Psoas muscle (tissue), 8 donors: ENCODE measurements around the gene ACD. TPM values are rescaled to one million over a fixed set of nuclear protein-coding genes. Genes with fewer than 3 reads are reported as not detected.

Experiments
- ATAC-seq, 4 donors: fragments of 200-7000 bp; cut with Tn5 transposase; one replicate each; pipeline ENCODE4 v1.9.1; 2020; ENCODE audit warnings: moderate library complexity in 3 of 4, mild to moderate bottlenecking in 2 of 4
- DNase-seq, 2 donors: peaks; one replicate each; pipeline ENCODE4 v3.0.0-alpha.2; 2020
- H3K27ac ChIP-seq: fragments of 200-600 bp; one replicate; pipeline ENCODE4 v1.8.0; 2022
- H3K27me3 ChIP-seq, 3 donors: fragments of 200-600 bp in 1 of 3; one replicate each; pipeline versions ENCODE4 v1.6.1 to v1.8.0; 2013 to 2022; ENCODE audit warnings: low read length in 2 of 3, mild to moderate bottlenecking in 2 of 3, moderate library complexity in 1 of 3; ENCODE audit not compliant: insufficient read depth in 3 of 3
- H3K36me3 ChIP-seq, 2 donors: fragments of 200-600 bp in 1 of 2; one replicate each; pipeline versions ENCODE4 v1.6.1 to v1.8.0; 2013 to 2022; ENCODE audit warnings: low read depth in 1 of 2, mild to moderate bottlenecking in 1 of 2, moderate library complexity in 1 of 2; ENCODE audit not compliant: insufficient read depth in 1 of 2
- H3K4me1 ChIP-seq: fragments of 200-600 bp; one replicate; pipeline ENCODE4 v1.8.0; 2022
- H3K4me3 ChIP-seq: fragments of 200-600 bp; one replicate; pipeline ENCODE4 v1.8.0; 2022; ENCODE audit warnings: mild to moderate bottlenecking
- H3K9me3 ChIP-seq: fragments of 200-600 bp; one replicate; pipeline ENCODE4 v1.8.0; 2022
- WGBS, 3 donors: extraction: QIAGEN DNeasy Blood & Tissue Kit; methylation state at CpG; one replicate each; pipeline versions ENCODE4 v1.1.6 to v1.1.7; 2013; 5-methylcytosine and 5-hydroxymethylcytosine counted together
- intact Hi-C, 2 donors: fragments of 100-400 bp; cut with DNase I; formaldehyde crosslinking; loops; one replicate each; pipeline versions ENCODE4 v1.11.0 to v1.14.2; 2022
- polyA plus RNA-seq, 3 donors: library from polyadenylated mRNA; stranded (reverse); fragments of 200-250 nt; gene quantifications; one replicate each; pipeline ENCODE4 v1.2.3, GENCODE V29; 2013
- total RNA-seq, 4 donors: library from RNA; stranded (reverse); fragmentation: NEBNext Ultra II Directional in 2 of 4; extraction: Animal tissue kit (Norgen Biotek cat#: 25700) in 2 of 4; gene quantifications; one replicate each; pipeline versions ENCODE4 v1.2.1 to v1.2.4, GENCODE V29; 2021 to 2023
- TF ChIP-seq, protein P1 (sequence below): fragments of 200-600 bp; IDR thresholded peaks from one replicate; pipeline ENCODE4 v1.8.0; 2022; ENCODE audit warnings: antibody characterized with exemption
- donor health status: healthy with polysubstance abuse.
- donor health status: DM: no; HTN: no; CAD: no; lungs with moderate emphysema.
- donor health status: Bipolar disorder and iron deficiency.
- donor health status: healthy.
- donor health status: DM: yes; HTN: yes; CAD: no.
- donor health status: DM: no; HTN: no; CAD: no.
- donor health status: DM: no; HTN: no; CAD: no.
- donor health status: DM: yes; HTN: yes; CAD: no.

The ACD gene
- total and polyA plus RNA-seq, 7 donors: 4.9 to 16.7 (median 8.9) TPM

DNA sequence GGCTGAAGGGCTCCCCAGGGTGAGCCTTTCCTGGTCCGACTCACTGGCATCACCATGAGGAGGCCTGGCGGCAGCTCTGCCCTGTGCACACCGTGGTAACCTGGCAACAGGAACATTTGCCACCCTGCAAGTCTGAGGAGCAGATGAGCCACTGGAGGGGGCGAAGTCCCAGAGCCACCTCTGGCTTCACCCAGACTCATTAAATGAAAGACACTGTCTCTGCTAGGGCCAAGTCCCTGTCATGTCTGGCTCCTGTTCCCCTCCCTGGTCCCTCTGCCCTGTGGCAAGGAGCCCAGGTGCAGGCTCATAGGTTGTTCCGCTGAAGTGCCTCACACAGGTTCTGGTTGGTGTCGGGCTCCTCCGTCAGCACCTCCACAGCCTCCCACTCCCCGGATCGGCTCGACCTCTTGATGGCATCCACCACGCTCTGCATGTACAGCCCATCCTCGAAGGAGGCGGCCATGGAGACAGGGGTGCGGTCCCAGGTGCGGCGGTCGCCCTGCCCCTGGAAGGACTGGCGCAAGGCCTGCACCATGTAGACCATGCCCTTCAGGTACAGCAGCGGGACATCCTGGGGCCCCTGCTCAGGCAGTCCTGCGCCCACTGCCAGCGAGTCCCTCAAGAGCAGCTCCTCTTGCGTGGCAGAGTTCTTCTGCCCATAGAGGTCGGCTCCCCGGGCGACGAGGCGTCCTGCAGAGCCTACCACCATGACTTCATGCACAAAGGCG, 15.0 kb upstream of the ACD start:
- TF ChIP-seq, protein P1, sequence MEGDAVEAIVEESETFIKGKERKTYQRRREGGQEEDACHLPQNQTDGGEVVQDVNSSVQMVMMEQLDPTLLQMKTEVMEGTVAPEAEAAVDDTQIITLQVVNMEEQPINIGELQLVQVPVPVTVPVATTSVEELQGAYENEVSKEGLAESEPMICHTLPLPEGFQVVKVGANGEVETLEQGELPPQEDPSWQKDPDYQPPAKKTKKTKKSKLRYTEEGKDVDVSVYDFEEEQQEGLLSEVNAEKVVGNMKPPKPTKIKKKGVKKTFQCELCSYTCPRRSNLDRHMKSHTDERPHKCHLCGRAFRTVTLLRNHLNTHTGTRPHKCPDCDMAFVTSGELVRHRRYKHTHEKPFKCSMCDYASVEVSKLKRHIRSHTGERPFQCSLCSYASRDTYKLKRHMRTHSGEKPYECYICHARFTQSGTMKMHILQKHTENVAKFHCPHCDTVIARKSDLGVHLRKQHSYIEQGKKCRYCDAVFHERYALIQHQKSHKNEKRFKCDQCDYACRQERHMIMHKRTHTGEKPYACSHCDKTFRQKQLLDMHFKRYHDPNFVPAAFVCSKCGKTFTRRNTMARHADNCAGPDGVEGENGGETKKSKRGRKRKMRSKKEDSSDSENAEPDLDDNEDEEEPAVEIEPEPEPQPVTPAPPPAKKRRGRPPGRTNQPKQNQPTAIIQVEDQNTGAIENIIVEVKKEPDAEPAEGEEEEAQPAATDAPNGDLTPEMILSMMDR: no peak
- Histone ChIP-seq H3K4me1 (peaks cover 14% of the 10 kb centered on the region), H3K27me3 (no peaks in the 10 kb centered on the region), H3K27ac (no peak overlapping the region), H3K36me3 (peaks cover 0 to 9% of the 10 kb centered on the region in 2 donors), H3K4me3 (no peak overlapping the region), H3K9me3 (no peaks in the 10 kb centered on the region)
- intact Hi-C loops: loop anchor here (5.0 to 10.0 kb wide), 5 partner anchors 42 to 370 kb away; partner anchors contain the start of genes RANBP10 (in 2 of the 2), TSNAXIP1 (in 2 of the 2), DDX28 (in 1 of the 2) and DUS2 (in 1 of the 2)
- 93 to 96% (median 95%) methylated on average over 28 of the region's 28 CpGs for WGBS, 3 donors
- DNase-seq (no peak), ATAC-seq (peak in 1 of 4 donors; percentile 12)

DNA sequence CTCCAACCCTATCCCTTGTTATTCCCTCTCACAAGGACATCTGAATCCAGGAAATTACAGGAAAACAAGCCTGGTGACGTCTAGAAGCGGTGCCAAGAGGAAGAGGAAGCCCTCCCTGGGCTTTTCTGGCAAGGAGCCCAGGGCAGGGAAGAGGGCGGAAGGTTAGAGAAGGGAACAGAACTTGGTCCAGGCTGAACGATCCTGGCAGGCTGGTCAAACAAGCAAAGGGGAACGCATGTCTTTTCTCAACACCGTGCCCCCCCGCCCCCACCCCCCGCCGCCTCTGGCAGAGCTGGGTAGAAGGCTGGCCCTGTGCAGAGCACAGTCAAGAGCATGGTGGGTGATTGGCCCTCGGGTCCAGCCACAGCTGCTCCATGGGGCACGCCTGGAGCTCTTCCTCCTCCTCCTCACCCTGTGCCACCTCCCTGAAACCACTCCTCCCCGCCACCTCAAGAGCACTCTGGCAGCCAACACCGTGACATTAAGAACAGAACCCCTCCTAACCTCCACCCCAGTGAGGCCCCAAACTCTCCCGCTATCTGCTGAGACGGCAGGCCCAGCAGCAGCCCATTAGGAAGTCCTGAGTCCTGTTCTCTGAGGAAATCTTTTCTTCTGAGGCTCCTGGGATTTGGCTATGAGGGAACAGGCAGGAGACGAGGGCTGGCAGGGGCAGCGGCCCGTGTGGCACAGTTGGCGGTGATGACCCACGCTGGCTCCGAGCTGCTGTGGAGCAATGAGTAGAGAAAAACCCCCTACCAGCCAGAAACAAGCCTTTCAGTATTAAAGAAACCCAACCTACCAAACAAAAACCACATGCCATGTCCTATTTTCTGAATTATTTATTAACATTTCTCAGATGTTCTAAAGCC, 13.9 kb upstream of the ACD start:
- H3K27ac ChIP-seq: peak overlapping the region; percentile 69
- H3K27me3 ChIP-seq: no peaks in the 10 kb centered on the region
- H3K36me3 ChIP-seq: peaks cover 0 to 7% of the 10 kb centered on the region in 2 donors
- DNase-seq (peak; percentile 71 to 78), ATAC-seq (peak; percentile 20 to 47 (median 40))
- no peaks in the 10 kb centered on the region for H3K9me3 ChIP-seq
- 29 to 46% (median 39%) methylated on average over 20 to 21 of the region's 21 CpGs for WGBS, 3 donors
- TF ChIP-seq, protein P1: no peak
- H3K4me3 ChIP-seq: no peak overlapping the region
- H3K4me1 ChIP-seq: peaks cover 14% of the 10 kb centered on the region
- intact Hi-C loops: loop anchor here (2.0 to 10.0 kb wide), 6 partner anchors 43 to 371 kb away; partner anchors contain the start of genes RANBP10 (in 2 of the 2), TSNAXIP1 (in 2 of the 2), DDX28 (in 1 of the 2) and DUS2 (in 1 of the 2)

DNA sequence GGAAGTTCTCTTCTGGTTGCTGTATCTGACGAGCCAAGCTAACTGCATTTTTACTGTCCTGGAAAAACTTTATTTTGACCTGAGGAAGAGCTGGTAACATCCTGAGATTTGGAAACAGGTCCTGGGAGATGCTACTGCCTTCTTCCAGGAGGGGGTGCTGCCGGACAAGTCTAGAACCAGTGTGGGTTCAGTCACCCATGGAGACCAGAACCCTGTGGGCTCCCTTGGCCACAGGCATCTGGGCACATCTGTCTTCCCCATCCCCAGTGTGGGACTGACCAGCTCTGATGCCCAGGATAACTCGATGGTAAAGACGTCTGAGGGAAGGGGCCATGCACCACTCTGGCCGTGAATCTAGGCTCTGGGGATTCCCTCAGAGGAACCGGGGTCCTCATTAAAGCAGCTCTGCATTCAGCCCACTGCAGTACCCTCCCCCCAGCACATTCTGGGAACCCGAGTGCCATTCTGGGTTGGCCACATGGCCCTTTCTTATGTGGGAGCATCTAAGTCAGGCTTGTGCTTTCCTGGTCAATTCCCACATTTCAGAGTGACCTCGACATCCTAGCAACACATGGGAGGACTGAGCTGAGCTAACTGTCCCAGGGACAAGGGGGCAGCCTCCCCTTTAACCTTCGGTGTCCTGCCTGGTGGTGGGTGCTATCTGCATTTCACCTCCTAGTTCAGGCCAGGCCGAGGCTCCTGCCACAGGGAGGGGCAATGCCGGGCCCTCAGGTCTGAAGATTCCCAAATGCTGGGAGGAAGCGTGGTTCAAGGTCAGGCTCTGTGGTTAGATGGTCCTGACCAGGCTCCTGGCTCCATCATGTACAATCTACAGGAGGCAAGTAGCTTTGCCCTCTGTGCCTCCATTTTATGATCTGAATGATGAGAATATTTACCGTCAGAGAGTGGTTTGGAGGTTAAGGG, 12.9 kb upstream of the ACD start:
- TF ChIP-seq, protein P1: peak; percentile 71
- Histone ChIP-seq H3K9me3 (no peaks in the 10 kb centered on the region), H3K4me1 (peaks cover 14% of the 10 kb centered on the region), H3K36me3 (peaks cover 0 to 7% of the 10 kb centered on the region in 2 donors), H3K27me3 (no peaks in the 10 kb centered on the region), H3K4me3 (no peak overlapping the region), H3K27ac (peak overlapping the region; percentile 69)
- 42 to 51% (median 48%) methylated on average over 13 of the region's 13 CpGs for WGBS, 3 donors
- peak; percentile 49 to 65 (median 55) for ATAC-seq
- DNase-seq: peak; percentile 72 to 82
- intact Hi-C loops: loop anchor here (2.0 to 10.0 kb wide), 6 partner anchors 44 to 372 kb away; partner anchors contain the start of genes RANBP10 (in 2 of the 2), TSNAXIP1 (in 2 of the 2), DDX28 (in 1 of the 2) and DUS2 (in 1 of the 2)

DNA sequence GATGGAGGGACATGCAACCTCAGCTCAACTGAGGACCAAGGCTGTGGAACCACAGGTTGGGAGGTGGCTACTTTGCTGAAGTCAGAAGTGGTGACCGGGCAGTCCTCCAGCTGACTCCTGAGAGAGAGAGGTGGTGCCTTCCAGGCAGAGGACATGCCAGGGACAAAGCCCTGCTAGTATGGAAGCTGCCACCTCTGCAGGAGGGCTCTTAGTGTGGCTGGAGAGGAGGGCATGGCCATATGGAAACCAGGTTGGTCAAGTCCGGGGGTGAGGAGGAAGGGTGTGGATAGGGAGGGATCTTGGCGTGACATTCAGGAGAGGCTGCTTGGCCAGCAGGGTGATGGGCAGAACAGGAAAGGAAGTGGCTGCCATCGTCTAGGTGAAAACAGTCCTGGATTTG, 12.2 kb upstream of the ACD start:
- Histone ChIP-seq H3K9me3 (no peaks in the 10 kb centered on the region), H3K36me3 (peaks cover 0 to 7% of the 10 kb centered on the region in 2 donors), H3K4me1 (peaks cover 19% of the 10 kb centered on the region), H3K27me3 (no peaks in the 10 kb centered on the region), H3K27ac (no peak overlapping the region), H3K4me3 (no peak overlapping the region)
- ATAC-seq (no peak), DNase-seq (no peak)
- TF ChIP-seq, protein P1: no peak
- WGBS, 3 donors: 33 to 40% (median 36%) methylated on average over 4 of the region's 4 CpGs
- intact Hi-C loops: loop anchor here (2.0 to 10.0 kb wide), 6 partner anchors 45 to 372 kb away; partner anchors contain the start of genes RANBP10 (in 2 of the 2), TSNAXIP1 (in 2 of the 2), DDX28 (in 1 of the 2) and DUS2 (in 1 of the 2)
